HepG2 (cell line): ENCODE data around the gene TOX4. TPM values are rescaled to one million over a fixed set of nuclear protein-coding genes. Genes with fewer than 3 reads are reported as not detected.
A peak's percentile ranks its signal among the peaks of the same experiment; 100 is the strongest.

Experiments
- AFF4 ChIP-seq: sonication (generic); formaldehyde crosslinking; IDR thresholded peaks from 2 replicates; pipeline ENCODE4 v1.4.0; 2020; ENCODE audit warnings: missing genetic modification reagents
- ASH2L ChIP-seq: fragments of 300-600, 200-600 bp; sonication (generic); IDR thresholded peaks from 2 replicates; pipeline ENCODE4 v1.7.0; 2017; ENCODE audit warnings: low read depth, mild to moderate bottlenecking, moderate library complexity, mixed read lengths, low read length; ENCODE audit not compliant: insufficient read length
- GATA4 ChIP-seq: sonication (generic); IDR thresholded peaks from 2 replicates; pipeline ENCODE4 v1.6.1; 2016; ENCODE audit warnings: antibody characterized with exemption, low read depth, borderline replicate concordance
- GATAD1 ChIP-seq: IDR thresholded peaks from 2 replicates; pipeline ENCODE4 v1.6.1; 2016; ENCODE audit warnings: missing genetic modification reagents, missing compliant biosample characterization
- GZF1 ChIP-seq: sonication (generic); formaldehyde crosslinking; IDR thresholded peaks from 2 replicates; pipeline ENCODE4 v1.5.1; 2020; ENCODE audit warnings: mild to moderate bottlenecking, missing genetic modification reagents
- KLF16 ChIP-seq, 2 experiments: sonication (generic) in 1 of 2; formaldehyde crosslinking in 1 of 2; IDR thresholded peaks; 2 replicates each; pipeline versions ENCODE4 v1.6.1 to v1.8.0; 2016 to 2023; ENCODE audit warnings: missing genetic modification reagents in 2 of 2, missing compliant biosample characterization in 1 of 2
- TAF1 ChIP-seq: sonication (generic); formaldehyde crosslinking; IDR thresholded peaks from 2 replicates; pipeline ENCODE4 v1.4.0; 2020; ENCODE audit warnings: missing genetic modification reagents
- U2AF2 ChIP-seq: fragments of 200-400 bp; formaldehyde crosslinking; IDR thresholded peaks from 2 replicates; pipeline ENCODE4 v1.6.1; 2017; ENCODE audit warnings: low read depth, mild to moderate bottlenecking, low read length
- ZBTB44 ChIP-seq: sonication (generic); formaldehyde crosslinking; IDR thresholded peaks from 2 replicates; pipeline ENCODE4 v1.4.0; 2020; ENCODE audit warnings: missing genetic modification reagents
- ZBTB46 ChIP-seq: sonication (generic); formaldehyde crosslinking; IDR thresholded peaks from 2 replicates; pipeline ENCODE4 v1.4.0; 2020; ENCODE audit warnings: mild to moderate bottlenecking, missing genetic modification reagents, borderline replicate concordance
- ZNF281 ChIP-seq: sonication (generic); formaldehyde crosslinking; IDR thresholded peaks from 2 replicates; pipeline ENCODE4 v1.4.0; 2020; ENCODE audit warnings: missing genetic modification reagents, borderline replicate concordance
- ZNF513 ChIP-seq: sonication (generic); formaldehyde crosslinking; conservative IDR thresholded peaks from 2 replicates; pipeline ENCODE4 v1.5.0; 2020; ENCODE audit warnings: missing genetic modification reagents
- ZNF570 ChIP-seq: sonication (generic); formaldehyde crosslinking; IDR thresholded peaks from 2 replicates; pipeline ENCODE4 v1.4.0; 2020; ENCODE audit warnings: mild to moderate bottlenecking, missing genetic modification reagents, borderline replicate concordance
- ZNF746 ChIP-seq: sonication (generic); formaldehyde crosslinking; IDR thresholded peaks from 2 replicates; pipeline ENCODE4 v1.8.0; 2022; ENCODE audit warnings: mild to moderate bottlenecking, missing genetic modification reagents
- ZNF816 ChIP-seq: sonication (generic); formaldehyde crosslinking; IDR thresholded peaks from 2 replicates; pipeline ENCODE4 v1.8.0; 2022; ENCODE audit warnings: missing genetic modification reagents, mild to moderate bottlenecking, borderline replicate concordance
- polyA plus RNA-seq, 8 experiments: library from polyadenylated mRNA; depleted of rRNA in 3 of 8; stranded (reverse) in 7 of 8; unstranded in 1 of 8; fragments of >200 nt; fragmentation: Illumina TruSeq in 4 of 8; extraction: Trizol in 4 of 8; gene quantifications; 2 replicates each; pipeline versions ENCODE4 v1.2.1 to v1.2.3, GENCODE V29; 2011 to 2016; ENCODE audit warnings: low read depth in 4 of 8, missing spikeins in 1 of 8, mixed read lengths in 1 of 8; ENCODE audit not compliant: insufficient read depth in 1 of 8
- total RNA-seq, 5 experiments: library from RNA; depleted of rRNA; stranded (reverse); fragments of >200 nt; fragmentation: Illumina TruSeq; extraction: Trizol; gene quantifications; 2 replicates each; pipeline ENCODE4 v1.2.3, GENCODE V29; 2016; ENCODE audit warnings: low read depth in 1 of 5
- TF ChIP-seq, protein P1 (sequence below): sonication (generic); formaldehyde crosslinking; IDR thresholded peaks from 2 replicates; pipeline ENCODE4 v1.5.0; 2020; ENCODE audit warnings: missing genetic modification reagents

TOX4 gene
- total and polyA plus RNA-seq, 2 of the 13 experiments (the other 11 are each of a cell fraction or from before 2014, with no cell fraction given), result 71.8 to 163 TPM

DNA sequence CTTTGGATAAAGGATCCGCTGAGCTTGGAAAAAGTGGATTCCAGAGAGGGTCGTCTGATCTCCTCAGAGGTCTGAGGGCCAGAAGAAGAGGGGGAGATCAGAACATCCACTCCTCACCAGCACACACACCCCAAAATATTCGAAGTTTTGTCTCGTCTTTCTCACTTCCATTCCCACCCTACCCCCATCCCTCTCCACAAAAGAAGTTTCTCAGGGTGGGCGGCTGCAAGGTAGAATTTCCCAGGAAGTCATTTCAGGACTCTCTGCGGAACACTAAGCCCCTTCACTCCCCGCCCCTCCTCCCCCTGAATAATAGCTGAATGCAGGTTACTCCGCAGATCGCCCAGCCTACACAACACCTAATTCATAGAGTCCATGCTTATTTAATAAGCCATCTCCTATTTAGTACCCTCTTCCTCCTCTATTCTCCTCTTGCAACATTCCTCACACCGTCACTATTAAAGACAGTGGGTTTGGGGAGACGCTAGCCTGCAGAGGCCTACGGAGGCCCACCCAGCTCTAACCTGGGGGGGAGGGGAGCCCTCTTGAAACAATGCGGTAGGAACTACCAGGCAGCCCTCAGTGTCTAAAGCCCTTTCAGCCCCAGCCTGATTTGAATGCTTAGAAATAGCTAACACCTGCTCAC is 49.8 kb downstream of the TOX4 start (continued):
- TF ChIP-seq GZF1 (CRISPR knock-in tag) (no peak), KLF16 (CRISPR knock-in tag; IDR thresholded peaks at IDR 0.05) (no peak), TAF1 (CRISPR knock-in tag) (no peak), ZNF570 (CRISPR knock-in tag) (no peak), ZNF513 (CRISPR knock-in tag) (no peak), ZNF816 (CRISPR knock-in tag) (peak; percentile 23; the same call in 1 of the 2 replicates), ZNF746 (CRISPR knock-in tag) (no peak), ZBTB44 (CRISPR knock-in tag) (no peak), AFF4 (CRISPR knock-in tag) (no peak), ZNF281 (peak; percentile 93; the same call in 1 of the 2 replicates), ZBTB46 (CRISPR knock-in tag) (no peak), GATA4 (no peak), U2AF2 (no peak), ASH2L (no peak), GATAD1 (CRISPR knock-in tag) (no peak)
- TF ChIP-seq, protein P1, sequence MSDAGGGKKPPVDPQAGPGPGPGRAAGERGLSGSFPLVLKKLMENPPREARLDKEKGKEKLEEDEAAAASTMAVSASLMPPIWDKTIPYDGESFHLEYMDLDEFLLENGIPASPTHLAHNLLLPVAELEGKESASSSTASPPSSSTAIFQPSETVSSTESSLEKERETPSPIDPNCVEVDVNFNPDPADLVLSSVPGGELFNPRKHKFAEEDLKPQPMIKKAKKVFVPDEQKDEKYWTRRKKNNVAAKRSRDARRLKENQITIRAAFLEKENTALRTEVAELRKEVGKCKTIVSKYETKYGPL, result no peak
